Right ventricle myocardium inferior (tissue), 1 donor: Measurements from ENCODE around the gene OR4L1. TPM values are rescaled to one million over a fixed set of nuclear protein-coding genes. Genes with fewer than 3 reads are reported as not detected.
"Not testable (repeated sequence)": the region's sequence is repeated elsewhere in the genome, so short reads cannot be mapped to it uniquely, and the experiment has no call there.

Source experiments
- ATAC-seq: fragments of 200-7000 bp; cut with Tn5 transposase; one replicate; pipeline ENCODE4 v1.9.1; 2020; ENCODE audit warnings: mild to moderate bottlenecking, moderate library complexity
- DNase-seq: peaks from one replicate; pipeline ENCODE4 v3.0.0; 2021; ENCODE audit errors: missing footprints
- intact Hi-C: fragments of 100-400 bp; cut with DNase I; formaldehyde crosslinking; loops from one replicate; pipeline ENCODE4 v1.11.0; 2022
- long read RNA-seq: library from polyadenylated mRNA; unstranded; transcript quantifications from one replicate; pipeline ENCODE4 v2.0.0, GENCODE V29; 2021
- total RNA-seq: library from RNA; stranded (reverse); fragmentation: NEBNext Ultra II Directional; extraction: Animal tissue kit (Norgen Biotek cat#: 25700); gene quantifications from one replicate; pipeline ENCODE4 v1.2.1, GENCODE V29; 2021
- donor health status: DM: no; HTN: yes; CAD: no; lungs with severe emphysema.

The OR4L1 gene, protein sequence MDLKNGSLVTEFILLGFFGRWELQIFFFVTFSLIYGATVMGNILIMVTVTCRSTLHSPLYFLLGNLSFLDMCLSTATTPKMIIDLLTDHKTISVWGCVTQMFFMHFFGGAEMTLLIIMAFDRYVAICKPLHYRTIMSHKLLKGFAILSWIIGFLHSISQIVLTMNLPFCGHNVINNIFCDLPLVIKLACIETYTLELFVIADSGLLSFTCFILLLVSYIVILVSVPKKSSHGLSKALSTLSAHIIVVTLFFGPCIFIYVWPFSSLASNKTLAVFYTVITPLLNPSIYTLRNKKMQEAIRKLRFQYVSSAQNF
- total RNA-seq = not detected
- long read RNA-seq = 0 reads

DNA sequence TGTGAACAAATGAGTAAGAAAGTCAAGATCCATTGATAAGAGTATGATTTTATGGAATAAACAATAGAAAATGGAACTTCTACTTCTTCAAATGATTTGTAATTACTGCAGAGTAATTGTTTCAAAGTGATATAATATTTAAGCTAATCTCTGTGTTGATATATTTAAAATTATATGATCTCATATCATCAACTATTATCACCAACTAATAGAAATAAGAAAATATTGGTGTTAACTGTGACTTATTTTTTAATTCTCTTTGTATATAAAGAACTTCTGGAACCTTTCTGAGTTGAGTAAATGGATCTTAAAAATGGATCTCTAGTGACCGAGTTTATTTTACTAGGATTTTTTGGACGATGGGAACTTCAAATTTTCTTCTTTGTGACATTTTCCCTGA lies at the start of gene OR4L1:
Gene OR4L1, plus strand, starts transcription at position 301 of the 400 bp plus-strand sequence. Its CDS starts 0 bp downstream, at position 301.
- no peak for DNase-seq
- intact Hi-C loops = no loop called here
- no peak for ATAC-seq

DNA sequence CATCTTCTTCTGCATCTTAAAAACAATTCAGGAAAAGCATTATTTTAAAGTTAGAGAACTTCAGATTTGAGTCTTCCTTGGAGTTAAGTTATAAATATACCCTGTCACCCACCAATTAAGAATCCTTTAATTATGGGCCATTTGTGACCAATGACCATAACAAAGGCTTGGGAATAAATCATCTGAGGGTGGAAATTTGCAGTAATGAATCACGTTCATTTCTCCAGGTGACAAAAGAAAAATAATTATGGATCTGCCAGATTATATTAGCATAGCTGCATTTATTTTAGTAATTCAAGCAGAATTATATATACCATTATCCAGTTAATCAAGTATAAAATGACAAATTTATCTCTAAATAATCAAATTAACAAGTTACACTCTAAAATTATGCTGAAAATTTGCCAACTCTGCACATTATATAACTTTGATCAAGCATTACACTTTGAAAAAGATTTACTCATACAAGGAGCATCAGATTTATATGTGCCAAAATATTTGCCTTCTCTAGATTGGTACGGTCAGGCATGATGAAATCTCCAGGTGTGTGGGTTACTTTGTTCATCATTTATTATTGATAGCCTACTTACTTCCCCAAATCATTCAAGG lies 40.5 kb upstream of the OR4L1 start, which contains the start of gene OR4K14:
Gene OR4K14, minus strand, starts transcription at position 51 of the 609 bp plus-strand sequence. CDS start 4,114 bp downstream, outside the sequence.
- intact Hi-C loops = no loop called here
- ATAC-seq (no peak), DNase-seq (no peak)

DNA sequence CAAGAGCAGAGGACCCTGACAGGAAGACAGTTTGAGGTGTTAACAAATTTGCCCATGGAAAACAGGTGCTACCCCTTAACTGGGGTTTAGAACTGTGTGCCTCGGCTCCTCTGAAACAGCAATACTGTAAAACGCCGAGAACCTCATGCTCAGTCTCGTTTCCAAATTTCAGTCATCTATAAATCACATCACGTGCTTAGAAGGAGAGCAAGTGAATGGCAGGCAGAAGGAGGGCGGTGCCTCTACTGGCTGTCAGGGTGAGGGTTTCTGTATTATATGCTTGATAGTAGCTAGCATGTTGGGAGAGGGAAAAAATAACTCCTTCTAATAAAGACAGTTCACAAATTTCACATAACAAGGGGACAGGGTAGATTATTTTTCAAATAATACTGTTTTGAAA lies 28.8 kb upstream of the OR4L1 start:
- DNase-seq = no peak
- intact Hi-C loops = no loop called here
- ATAC-seq = no peak

DNA sequence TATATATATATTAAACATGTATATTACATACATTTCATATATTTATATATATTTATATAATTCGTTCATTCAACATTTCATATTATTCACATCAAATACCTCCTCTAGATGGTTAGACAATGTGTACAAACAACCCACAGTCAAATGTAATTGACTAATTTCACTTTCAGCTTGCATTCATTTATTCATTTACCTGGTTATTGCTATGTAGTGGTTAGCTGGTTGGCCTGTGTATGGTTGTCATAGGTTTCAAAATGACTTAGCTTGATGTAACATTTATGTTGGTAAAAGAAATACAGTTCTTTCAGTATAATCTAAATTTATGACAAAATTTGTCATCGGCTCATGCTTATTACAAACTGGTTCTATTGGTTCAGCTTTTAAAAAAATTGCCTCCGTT lies 24.4 kb upstream of the OR4L1 start:
- ATAC-seq = no peak
- DNase-seq = no peak
- intact Hi-C loops = no loop called here

DNA sequence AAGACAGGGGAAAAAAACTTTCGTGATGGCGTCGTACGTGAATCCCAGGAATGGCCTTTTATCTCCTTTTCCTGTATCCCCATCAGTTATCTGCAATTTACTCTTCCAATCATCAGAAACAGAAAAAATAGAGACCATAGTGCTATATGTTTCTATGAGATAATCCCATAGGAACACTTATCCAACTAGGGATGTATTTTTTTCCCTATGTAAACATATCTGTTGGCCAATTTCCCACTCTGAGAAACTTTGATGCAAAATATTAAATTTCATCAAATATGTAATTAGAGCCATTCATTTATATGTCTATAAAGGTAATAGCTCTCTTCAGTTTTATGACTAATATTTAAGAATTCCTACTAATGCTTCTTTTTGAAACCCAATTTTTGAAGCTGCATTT lies 23.9 kb upstream of the OR4L1 start, which contains the start of gene OR4K13:
Gene OR4K13, minus strand, starts transcription at position 101 of the 400 bp plus-strand sequence. CDS start 1,280 bp downstream, outside the sequence.
- ATAC-seq (no peak), DNase-seq (no peak)
- intact Hi-C loops = no loop called here

DNA sequence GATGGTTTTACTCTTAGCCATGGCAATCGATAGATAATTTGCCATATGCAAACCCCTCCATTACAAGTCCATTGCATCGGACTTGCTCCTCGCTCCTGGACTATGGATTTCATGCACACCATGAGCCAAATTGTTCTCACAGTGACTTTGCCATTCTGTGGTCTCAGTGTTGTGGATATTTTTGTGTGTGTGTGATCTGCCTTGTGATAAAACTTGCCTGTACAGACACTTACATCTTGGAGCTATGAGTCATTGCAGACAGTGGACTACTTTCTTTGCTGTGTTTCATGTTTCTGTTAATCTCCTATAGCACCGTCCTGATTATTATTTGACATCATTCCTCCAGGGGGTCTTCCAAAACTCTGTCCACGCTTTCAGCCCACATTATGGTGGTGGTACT lies 15.6 kb upstream of the OR4L1 start:
- intact Hi-C loops = no loop called here
- ATAC-seq (no peak), DNase-seq (no peak)

DNA sequence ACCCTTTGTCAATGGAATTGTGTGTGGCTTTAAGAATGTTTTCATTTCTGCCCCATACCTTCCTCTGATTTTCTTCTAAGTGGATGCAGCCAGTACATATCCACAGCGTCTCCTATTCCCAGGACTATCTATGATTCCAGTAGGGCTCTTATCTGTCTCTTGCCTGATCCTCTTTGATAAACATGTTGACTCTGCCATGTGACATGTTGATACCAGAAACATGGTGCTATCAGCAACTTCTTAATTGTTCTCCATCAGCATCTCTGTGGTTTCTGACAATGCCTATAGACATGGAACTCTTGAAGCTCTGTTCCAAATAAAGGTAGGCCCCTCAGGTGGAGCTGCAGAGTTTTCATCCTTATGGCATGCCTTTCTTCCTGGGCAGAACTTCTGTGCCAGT lies 11.6 kb upstream of the OR4L1 start:
- DNase-seq (no peak), ATAC-seq (no peak)
- intact Hi-C loops = no loop called here

DNA sequence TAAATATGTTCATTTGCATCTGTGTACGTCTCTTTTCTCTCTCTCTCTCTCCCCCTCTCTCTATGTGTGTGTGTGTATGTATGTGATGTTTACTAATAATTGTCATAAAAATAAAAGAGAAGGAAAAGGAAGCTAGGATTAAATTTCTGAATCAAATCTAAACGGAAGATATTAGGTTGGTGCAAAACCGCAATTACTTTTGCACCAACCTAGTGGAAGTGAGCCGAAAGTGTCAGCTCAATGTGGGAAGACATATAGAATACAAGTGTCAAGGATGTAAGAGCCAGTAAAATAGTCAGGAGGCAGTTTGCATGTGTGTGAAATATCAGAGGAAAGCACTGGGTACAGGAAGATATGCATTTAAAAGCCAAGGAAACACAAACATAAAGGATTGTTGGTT lies 32.2 kb downstream of the OR4L1 start:
- intact Hi-C loops = no loop called here

DNA sequence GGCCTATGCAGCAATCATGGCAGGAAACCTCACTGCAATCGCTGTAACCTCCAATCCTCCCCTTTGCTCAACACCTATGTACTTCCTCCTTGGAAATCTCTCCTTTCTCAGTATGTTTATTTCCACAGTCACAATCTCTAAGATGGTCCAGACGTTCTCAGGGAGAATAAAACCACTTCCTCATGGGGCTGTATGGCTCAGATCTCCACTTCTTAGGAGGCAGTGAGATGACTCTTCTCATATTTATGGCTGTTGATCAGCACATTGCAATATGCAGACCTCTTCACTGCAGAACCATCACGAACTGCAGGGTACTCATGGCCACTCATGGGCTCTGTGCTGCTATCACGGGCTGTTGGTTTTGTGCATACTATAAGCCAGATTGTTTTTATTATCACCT lies 33.6 kb downstream of the OR4L1 start:
- ATAC-seq = no peak
- intact Hi-C loops = no loop called here
- no peak for DNase-seq

More for the DNA sequence above, 32.2 kb downstream of the OR4L1 start:
- DNase-seq (no peak), ATAC-seq (no peak)

DNA sequence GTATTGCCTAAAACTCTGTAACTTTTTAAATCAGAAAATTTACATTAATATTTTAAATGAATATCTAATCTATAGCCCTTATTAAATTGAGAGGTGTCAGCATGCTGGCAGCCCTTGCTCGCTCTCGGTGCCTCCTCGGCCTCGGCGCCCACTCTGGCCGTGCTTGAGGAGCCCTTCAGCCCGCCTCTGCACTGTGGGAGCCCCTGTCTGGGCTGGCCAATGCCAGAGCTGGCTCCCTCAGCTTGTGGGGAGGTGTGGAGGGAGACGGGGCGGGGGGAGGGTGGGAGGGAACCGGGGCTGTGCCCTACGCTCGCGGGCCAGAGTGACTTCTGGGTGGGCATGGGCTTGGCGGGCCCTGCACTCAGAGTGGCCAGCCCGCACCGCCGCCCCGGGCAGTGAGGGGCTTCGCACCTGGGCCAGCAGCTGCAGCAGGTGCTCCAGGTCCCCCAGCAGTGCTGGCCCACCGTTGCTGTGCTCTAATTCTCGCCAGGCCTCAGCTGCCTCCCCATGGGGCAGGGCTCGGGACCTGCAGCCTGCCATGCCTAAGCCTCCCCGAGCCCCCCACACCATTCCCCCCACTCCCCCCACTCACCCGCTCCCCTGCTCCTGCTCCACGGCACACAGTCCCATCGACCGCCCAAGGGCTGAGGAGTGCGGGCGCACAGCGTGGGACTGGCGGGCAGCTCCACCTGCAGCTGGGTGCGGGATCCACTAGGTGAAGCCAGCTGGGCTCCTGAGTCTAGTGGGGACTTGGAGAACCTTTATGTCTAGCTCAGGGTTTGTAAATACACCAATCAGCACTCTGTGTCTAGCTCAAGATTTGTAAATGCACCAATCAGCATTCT lies 39.3 kb downstream of the OR4L1 start:
- DNase-seq, intact Hi-C loops, ATAC-seq: not testable (repeated sequence)

DNA sequence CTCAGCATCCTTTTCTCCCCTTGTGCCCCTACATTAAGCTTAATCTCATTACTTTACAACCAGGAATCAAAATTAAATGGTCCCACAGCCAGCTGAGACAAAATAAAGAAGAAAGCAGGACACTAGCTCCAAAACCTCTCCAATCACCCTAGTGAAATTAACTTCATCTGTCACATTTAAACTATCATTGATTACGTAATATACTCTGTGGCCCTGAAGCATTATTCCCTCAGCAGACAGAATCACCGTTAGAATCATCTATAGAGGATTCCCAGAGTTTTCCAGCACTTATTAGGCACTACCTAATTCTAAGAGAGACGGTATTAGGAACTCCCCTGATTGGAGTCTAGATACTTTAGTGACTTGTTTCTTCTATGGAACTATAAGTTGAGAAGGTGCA lies 50.6 kb downstream of the OR4L1 start, which contains the start of gene OR4K17:
Gene OR4K17, plus strand, starts transcription at position 302 of the 400 bp plus-strand sequence. CDS start 6,761 bp downstream, outside the sequence.
- DNase-seq = no peak
- intact Hi-C loops = no loop called here
- no peak for ATAC-seq

Other genes with a start within 250 kb of the OR4L1 start
- not detected for gene OR4K2, start 184.9 kb upstream of the OR4L1 start, total RNA-seq
- not detected for gene OR4K5, start 139.4 kb upstream of the OR4L1 start, total RNA-seq
- gene OR4K1, start 129.1 kb upstream of the OR4L1 start, total RNA-seq = not detected
- not detected for gene OR4K15, start 84.5 kb upstream of the OR4L1 start, total RNA-seq
- not detected for gene OR4Q2, start 57.9 kb upstream of the OR4L1 start, total RNA-seq
- gene OR4K14, start 40.7 kb upstream of the OR4L1 start, total RNA-seq = not detected
- not detected for gene OR4K13, start 24.0 kb upstream of the OR4L1 start, total RNA-seq
- not detected for gene OR4K17, start 50.7 kb downstream of the OR4L1 start, total RNA-seq
- not detected for gene OR4N5, start 78.8 kb downstream of the OR4L1 start, total RNA-seq
- not detected for gene OR11G2, start 130.9 kb downstream of the OR4L1 start, total RNA-seq
- not detected for gene OR11H6, start 163.7 kb downstream of the OR4L1 start, total RNA-seq
- not detected for gene OR11H7, start 168.9 kb downstream of the OR4L1 start, total RNA-seq
- gene OR11H4, start 179.2 kb downstream of the OR4L1 start, total RNA-seq = not detected
- 10.0 TPM for gene TTC5, start 245.9 kb downstream of the OR4L1 start, total RNA-seq